Breast epithelium (tissue), 4 donors: ENCODE results near the gene SEPSECS. TPM values are rescaled to one million over a fixed set of nuclear protein-coding genes. Genes with fewer than 3 reads are reported as not detected.

Experiments used
- DNase-seq, 2 donors: peaks; one replicate each; pipeline ENCODE4 v3.0.0-alpha.2; 2019; ENCODE audit warnings: low spot score in 2 of 2
- H3K27ac ChIP-seq, 2 donors: fragments of 200-600 bp; sonication (generic) in 1 of 2; one replicate each; pipeline ENCODE4 v1.5.1; 2016 to 2019; ENCODE audit warnings: mild to moderate bottlenecking in 1 of 2
- H3K27me3 ChIP-seq, 2 donors: fragments of 200-600 bp; sonication (generic) in 1 of 2; one replicate each; pipeline versions ENCODE4 v1.5.1 to v1.6.0; 2017 to 2019; ENCODE audit warnings: control low read depth in 1 of 2, mild to moderate bottlenecking in 1 of 2
- H3K36me3 ChIP-seq: fragments of 200-600 bp; one replicate; pipeline ENCODE4 v1.5.1; 2019
- H3K4me1 ChIP-seq, 2 donors: fragments of 200-600 bp; sonication (generic); one replicate each; pipeline ENCODE4 v1.5.1; 2016 to 2019; ENCODE audit warnings: control low read depth in 1 of 2
- H3K4me3 ChIP-seq, 3 donors: fragments of 200-600 bp; sonication (generic); 1 replicate in 2 of 3; 2 replicates in 1 of 3; pipeline ENCODE4 v1.5.1; 2016 to 2019; ENCODE audit warnings: mild to moderate bottlenecking in 3 of 3, moderate library complexity in 2 of 3
- H3K9me3 ChIP-seq, 2 donors: fragments of 200-600 bp; sonication (generic) in 1 of 2; one replicate each; pipeline ENCODE4 v1.5.1; 2016 to 2019; ENCODE audit warnings: control low read depth in 1 of 2
- CTCF ChIP-seq, 3 donors: fragments of 450-650 bp; IDR thresholded peaks; one replicate each; pipeline ENCODE4 v1.5.1; 2016 to 2017; ENCODE audit warnings: antibody characterized with exemption in 3 of 3, mild to moderate bottlenecking in 3 of 3, moderate library complexity in 3 of 3
- POLR2A ChIP-seq: fragments of 450-650 bp; IDR thresholded peaks from one replicate; pipeline ENCODE4 v1.6.1; 2016; ENCODE audit warnings: antibody characterized with exemption, mild to moderate bottlenecking, moderate library complexity
- POLR2AphosphoS5 ChIP-seq, 3 donors: sonication (generic); formaldehyde crosslinking; IDR thresholded peaks; one replicate each; pipeline ENCODE4 v1.6.1; 2017; ENCODE audit warnings: antibody characterized with exemption in 3 of 3
- intact Hi-C: fragments of 100-400 bp; cut with DNase I; formaldehyde crosslinking; loops from one replicate; pipeline ENCODE4 v1.15.1; 2023; ENCODE audit warnings: low total_unique reads
- total RNA-seq, 3 donors: library from RNA; depleted of rRNA; stranded (reverse); fragments of >200 nt; gene quantifications; one replicate each; pipeline ENCODE4 v1.1.0, GENCODE V29; 2016

The SEPSECS gene
- total RNA-seq, 3 donors from 2014 or later, result 8.8 to 18.7 (median 10.8) TPM

- no peaks in the 10 kb centered on the region for H3K4me1 ChIP-seq
- TF ChIP-seq POLR2AphosphoS5 (IDR thresholded peaks at IDR 0.05) (no peak), CTCF (IDR thresholded peaks at IDR 0.05) (no peak), POLR2A (no peak)
- H3K9me3 ChIP-seq, result no peaks in the 10 kb centered on the region
- H3K27ac ChIP-seq, result no peak overlapping the region
- no peak for DNase-seq
- H3K27me3 ChIP-seq, result no peaks in the 10 kb centered on the region
- no peaks in the 10 kb centered on the region for H3K36me3 ChIP-seq
- H3K4me3 ChIP-seq, result no peak overlapping the region
- intact Hi-C loops, result no loop called here
Measured at GRCh38 chr4:25157081-25157480, 3.2 kb downstream of the SEPSECS start.

GRCh38 chr4:25155947-25156346 lies 4.3 kb downstream of the SEPSECS start:
- TF ChIP-seq POLR2AphosphoS5 (IDR thresholded peaks at IDR 0.05) (no peak), CTCF (IDR thresholded peaks at IDR 0.05) (no peak), POLR2A (no peak)
- H3K27me3 ChIP-seq, result no peaks in the 10 kb centered on the region
- intact Hi-C loops, result no loop called here
- DNase-seq, result no peak
- no peaks in the 10 kb centered on the region for H3K36me3 ChIP-seq
- no peaks in the 10 kb centered on the region for H3K9me3 ChIP-seq
- H3K27ac ChIP-seq, result no peak overlapping the region
- H3K4me1 ChIP-seq, result no peaks in the 10 kb centered on the region
- no peak overlapping the region for H3K4me3 ChIP-seq

- Histone ChIP-seq H3K27ac (no peak overlapping the region), H3K4me3 (no peak overlapping the region), H3K4me1 (no peaks in the 10 kb centered on the region), H3K27me3 (no peaks in the 10 kb centered on the region), H3K36me3 (no peaks in the 10 kb centered on the region), H3K9me3 (no peaks in the 10 kb centered on the region)
- no peak for TF ChIP-seq POLR2A
- TF ChIP-seq CTCF (IDR thresholded peaks at IDR 0.05), result no peak
- TF ChIP-seq POLR2AphosphoS5 (IDR thresholded peaks at IDR 0.05), result no peak
- no peak for DNase-seq
- intact Hi-C loops, result no loop called here
Measured at GRCh38 chr4:25154594-25155265, 5.5 kb downstream of the SEPSECS start.

GRCh38 chr4:25146076-25146475 lies 14.2 kb downstream of the SEPSECS start:
- H3K27ac ChIP-seq, result no peak overlapping the region
- intact Hi-C loops, result no loop called here
- H3K4me1 ChIP-seq, result no peaks in the 10 kb centered on the region
- H3K27me3 ChIP-seq, result no peaks in the 10 kb centered on the region
- H3K9me3 ChIP-seq, result no peaks in the 10 kb centered on the region
- no peak for DNase-seq
- TF ChIP-seq CTCF (IDR thresholded peaks at IDR 0.05), result no peak
- TF ChIP-seq POLR2AphosphoS5 (IDR thresholded peaks at IDR 0.05), result no peak
- no peak for TF ChIP-seq POLR2A
- H3K36me3 ChIP-seq, result no peaks in the 10 kb centered on the region
- no peak overlapping the region for H3K4me3 ChIP-seq

- H3K4me3 ChIP-seq, result no peak overlapping the region
- H3K4me1 ChIP-seq, result no peaks in the 10 kb centered on the region
- intact Hi-C loops, result no loop called here
- no peaks in the 10 kb centered on the region for H3K36me3 ChIP-seq
- no peaks in the 10 kb centered on the region for H3K27me3 ChIP-seq
- no peaks in the 10 kb centered on the region for H3K9me3 ChIP-seq
- no peak overlapping the region for H3K27ac ChIP-seq
- TF ChIP-seq CTCF (IDR thresholded peaks at IDR 0.05) (peak in 2 of 3 donors; percentile 14 to 22), POLR2A (no peak)
- no peak for DNase-seq
Measured at GRCh38 chr4:25144870-25145481, 15.3 kb downstream of the SEPSECS start.
